GM12878 (cell line): ENCODE measurements around the gene IQCC. TPM values are rescaled to one million over a fixed set of nuclear protein-coding genes. Genes with fewer than 3 reads are reported as not detected.
A peak's percentile ranks its signal among the peaks of the same experiment; 100 is the strongest.

Experiments used
- ATAC-seq: fragments of 200-7000 bp; cut with Tn5 transposase; 3 replicates; pipeline ENCODE4 v1.9.1; 2020; ENCODE audit warnings: mild to moderate bottlenecking, moderate library complexity
- BruUV-seq: library from RNA; stranded (reverse); fragments of 400-500 nt; replicated peaks from 2 replicates; lab custom pipeline; 2021; lab: Mats Ljungman, UMichigan
- CTCF ChIA-PET: fragments of 300-600 bp; sonication (Branson Sonifier 250); formaldehyde crosslinking; extraction: SDS; loops from one replicate; lab custom pipeline; 2021; ENCODE audit warnings: inconsistent platforms; lab: Yijun Ruan, JAX
- POLR2A ChIA-PET: fragments of 350-600 bp; formaldehyde crosslinking; extraction: SDS; loops from one replicate; lab custom pipeline; 2021; ENCODE audit warnings: inconsistent platforms; lab: Charles Lee
- RAD21 ChIA-PET: fragments of 300-600 bp; sonication (Branson Sonifier 250); formaldehyde crosslinking; loops from one replicate; lab custom pipeline; 2023; ENCODE audit warnings: antibody characterized with exemption; ENCODE audit not compliant: unreplicated experiment; lab: Charles Lee
- SMC1A ChIA-PET: fragments of 300-600 bp; sonication (Branson Sonifier 250); formaldehyde crosslinking; loops from one replicate; lab custom pipeline; 2023; ENCODE audit not compliant: unreplicated experiment, uncharacterized antibody; lab: Charles Lee
- DNase-seq: peaks from one replicate; pipeline ENCODE4 v3.0.0-alpha.2; 2011; ENCODE audit warnings: low read depth, low spot score
- FAIRE-seq: peaks from 3 replicates; lab custom pipeline; 2011; peaks lifted over from hg19 to GRCh38; lab: Jason Lieb, UNC
- H2AFZ ChIP-seq: 2 replicates; pipeline ENCODE4 v1.6.0; 2011; ENCODE audit warnings: low read depth, low read length, control low read depth; ENCODE audit not compliant: control insufficient read depth
- H3K27ac ChIP-seq: 2 replicates; pipeline ENCODE4 v1.5.1; 2011; ENCODE audit warnings: control low read depth; ENCODE audit not compliant: control insufficient read depth, insufficient read depth
- H3K27me3 ChIP-seq, 2 experiments: replicated peaks in 1 of 2; 2 replicates each; pipeline versions ENCODE4 v1.6.0 to v1.6.1; 2011; ENCODE audit warnings: low read length in 1 of 2; ENCODE audit not compliant: control insufficient read depth in 2 of 2, insufficient read depth in 2 of 2
- H3K36me3 ChIP-seq, 2 experiments: 2 replicates each; pipeline ENCODE4 v1.5.1; 2011; ENCODE audit warnings: low read length in 1 of 2; ENCODE audit not compliant: control insufficient read depth in 2 of 2, insufficient read depth in 2 of 2
- H3K4me1 ChIP-seq: 2 replicates; pipeline ENCODE4 v1.6.1; 2011; ENCODE audit warnings: mild to moderate bottlenecking, low read length, moderate library complexity, mixed read lengths; ENCODE audit not compliant: control insufficient read depth, insufficient read depth
- H3K4me2 ChIP-seq: 2 replicates; pipeline ENCODE4 v1.6.0; 2011; ENCODE audit warnings: control low read depth; ENCODE audit not compliant: control insufficient read depth, insufficient read depth
- H3K4me3 ChIP-seq: fragments of 200-600 bp; sonication (generic); 2 replicates; pipeline ENCODE4 v1.5.1; 2016
- H3K79me2 ChIP-seq: 2 replicates; pipeline ENCODE4 v1.6.0; 2011; ENCODE audit warnings: low read length; ENCODE audit not compliant: control insufficient read depth, insufficient read depth
- H3K9ac ChIP-seq: 2 replicates; pipeline ENCODE4 v1.8.0; 2011; ENCODE audit warnings: low read length, control low read depth, mixed read lengths; ENCODE audit not compliant: control insufficient read depth, insufficient read depth
- H3K9me3 ChIP-seq: replicated peaks from 3 replicates; pipeline ENCODE4 v1.5.1; 2011; ENCODE audit warnings: mild to moderate bottlenecking, low read length; ENCODE audit not compliant: control insufficient read depth, insufficient read depth
- H4K20me1 ChIP-seq: 2 replicates; pipeline ENCODE4 v1.6.0; 2011; ENCODE audit not compliant: control insufficient read depth, insufficient read depth
- CBX3 ChIP-seq: fragments of 200-600 bp; sonication (generic); IDR thresholded peaks from 2 replicates; pipeline ENCODE4 v1.6.1; 2016; ENCODE audit warnings: low read depth, borderline replicate concordance
- JUND ChIP-seq: IDR thresholded peaks from 2 replicates; pipeline ENCODE4 v1.6.1; 2012; ENCODE audit warnings: low read depth, mild to moderate bottlenecking, low read length, improper control_type of control experiment, moderate library complexity
- WGBS: methylation state at CpG from one replicate; pipeline ENCODE4 v1.1.6; 2016; ENCODE audit warnings: low lambda C conversion rate; ENCODE audit not compliant: insufficient replicate concordance, insufficient coverage; ENCODE audit errors: missing lambda C conversion rate; 5-methylcytosine and 5-hydroxymethylcytosine counted together
- in situ Hi-C: fragments of 300-500 bp; cut with MboI; formaldehyde crosslinking; loops from 9 replicates; pipeline ENCODE4 v1.14.3; 2018; ENCODE audit warnings: mixed read lengths
- intact Hi-C: fragments of 100-400 bp; cut with micrococcal nuclease; formaldehyde crosslinking; loops from one replicate; pipeline ENCODE4 v1.14.2; 2022; ENCODE audit not compliant: unreplicated experiment
- polyA plus RNA-seq, 11 experiments: library from polyadenylated mRNA; depleted of rRNA in 4 of 11; unstranded in 6 of 11; stranded (reverse) in 5 of 11; fragments of >200 nt; fragmentation: Nextera tagmentation in 4 of 11; fragmentation: Illumina TruSeq in 1 of 11; extraction: Ambion mirVana in 4 of 11; extraction: Trizol in 1 of 11; gene quantifications; 1 replicate in 1 of 11; 2 replicates in 10 of 11; pipeline versions ENCODE4 v1.2.1 to v1.2.3, GENCODE V29; 2011 to 2016; ENCODE audit warnings: inconsistent platforms in 2 of 11, missing spikeins in 2 of 11, low read depth in 1 of 11
- total RNA-seq, 4 experiments: library from RNA; depleted of rRNA in 3 of 4; stranded (reverse); fragments of >200 nt in 3 of 4; fragmentation: Illumina TruSeq in 1 of 4; extraction: Trizol in 1 of 4; gene quantifications; 2 replicates each; pipeline versions ENCODE4 v1.2.1 to v1.2.3, GENCODE V29; 2013 to 2021
- TF ChIP-seq, protein P1 (sequence below): fragments of 450-650 bp; formaldehyde crosslinking; IDR thresholded peaks from 2 replicates; pipeline ENCODE4 v1.4.0; 2022; ENCODE audit warnings: mild to moderate bottlenecking, moderate library complexity

Gene IQCC
- total and polyA plus RNA-seq, 10 of the 15 experiments (the other 5 are each of a cell fraction or from before 2014, with no cell fraction given) = 2.1 to 6.8 (median 4.9) TPM

DNA sequence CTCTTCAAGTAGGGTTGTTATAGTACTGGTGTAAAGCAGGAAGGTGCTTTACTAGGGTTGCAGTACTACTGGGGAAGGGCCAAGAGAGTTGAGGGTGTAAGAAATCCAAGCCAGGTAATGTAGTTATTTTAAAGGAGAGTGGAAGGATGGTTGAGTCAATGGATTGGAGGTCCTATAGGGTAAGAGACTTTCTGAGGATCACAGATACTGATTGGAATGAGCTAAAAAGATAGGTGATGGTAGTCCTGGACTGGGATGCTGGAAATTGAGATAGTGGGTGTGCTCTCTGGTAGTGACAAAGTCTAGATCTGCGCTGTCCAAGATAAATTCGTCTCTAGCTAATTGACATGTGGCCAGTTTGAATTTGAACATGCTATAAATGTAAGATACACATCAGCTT, 19.0 kb upstream of the IQCC start:
- Histone ChIP-seq H3K9ac (no peak overlapping the region), H3K4me2 (peak overlapping the region; percentile 7), H3K36me3 (peaks cover 23 to 47% of the 10 kb centered on the region in 2 experiments), H3K4me3 (no peak overlapping the region), H3K4me1 (peaks cover 10% of the 10 kb centered on the region), H2AFZ (no peak overlapping the region), H4K20me1 (no peaks in the 10 kb centered on the region; the same call in 1 of the 2 replicates), H3K27ac (no peak overlapping the region), H3K27me3 (no peaks in the 10 kb centered on the region), H3K79me2 (peaks cover 43% of the 10 kb centered on the region), H3K9me3 (no peaks in the 10 kb centered on the region)
- no peak for DNase-seq
- TF ChIP-seq JUND = no peak
- no peak for TF ChIP-seq CBX3
- WGBS = 64% methylated on average over 2 of the region's 2 CpGs
- ChIA-PET POLR2A (interaction anchor here (1.0 kb wide), 1 partner anchor 14 kb away, joined by 3 read pairs; the partner anchor contains the start of gene CCDC28B), RAD21 (no interaction called here), SMC1A (no interaction called here), CTCF (interaction anchor here (0.7 to 1.6 kb wide), 2 partner anchors 29 to 61 kb away, joined by 3 to 5 read pairs; no protein-coding TSS in a partner anchor)
- ATAC-seq = no peak
- FAIRE-seq = no peak
- in situ Hi-C loops = no loop called here
- BruUV-seq = no TSS peak
- intact Hi-C loops = no loop called here

DNA sequence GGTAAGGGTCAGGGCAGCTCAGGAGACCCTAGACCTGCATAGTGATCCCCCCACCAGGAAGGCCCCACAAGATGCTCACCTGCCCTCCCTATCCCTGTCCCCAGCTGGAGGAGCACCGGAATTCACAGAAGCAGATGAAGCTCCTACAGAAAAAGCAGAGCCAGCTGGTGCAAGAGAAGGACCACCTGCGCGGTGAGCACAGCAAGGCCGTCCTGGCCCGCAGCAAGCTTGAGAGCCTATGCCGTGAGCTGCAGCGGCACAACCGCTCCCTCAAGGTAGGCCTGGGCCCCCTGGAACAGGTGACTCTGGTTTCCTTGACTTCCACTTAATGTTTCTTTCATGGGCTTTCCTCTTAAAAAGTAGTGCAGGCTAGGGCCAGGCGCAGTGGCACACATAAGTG, 17.6 kb upstream of the IQCC start:
- no peak overlapping the region for H3K27ac ChIP-seq
- SMC1A ChIA-PET = no interaction called here
- TF ChIP-seq, protein P1, sequence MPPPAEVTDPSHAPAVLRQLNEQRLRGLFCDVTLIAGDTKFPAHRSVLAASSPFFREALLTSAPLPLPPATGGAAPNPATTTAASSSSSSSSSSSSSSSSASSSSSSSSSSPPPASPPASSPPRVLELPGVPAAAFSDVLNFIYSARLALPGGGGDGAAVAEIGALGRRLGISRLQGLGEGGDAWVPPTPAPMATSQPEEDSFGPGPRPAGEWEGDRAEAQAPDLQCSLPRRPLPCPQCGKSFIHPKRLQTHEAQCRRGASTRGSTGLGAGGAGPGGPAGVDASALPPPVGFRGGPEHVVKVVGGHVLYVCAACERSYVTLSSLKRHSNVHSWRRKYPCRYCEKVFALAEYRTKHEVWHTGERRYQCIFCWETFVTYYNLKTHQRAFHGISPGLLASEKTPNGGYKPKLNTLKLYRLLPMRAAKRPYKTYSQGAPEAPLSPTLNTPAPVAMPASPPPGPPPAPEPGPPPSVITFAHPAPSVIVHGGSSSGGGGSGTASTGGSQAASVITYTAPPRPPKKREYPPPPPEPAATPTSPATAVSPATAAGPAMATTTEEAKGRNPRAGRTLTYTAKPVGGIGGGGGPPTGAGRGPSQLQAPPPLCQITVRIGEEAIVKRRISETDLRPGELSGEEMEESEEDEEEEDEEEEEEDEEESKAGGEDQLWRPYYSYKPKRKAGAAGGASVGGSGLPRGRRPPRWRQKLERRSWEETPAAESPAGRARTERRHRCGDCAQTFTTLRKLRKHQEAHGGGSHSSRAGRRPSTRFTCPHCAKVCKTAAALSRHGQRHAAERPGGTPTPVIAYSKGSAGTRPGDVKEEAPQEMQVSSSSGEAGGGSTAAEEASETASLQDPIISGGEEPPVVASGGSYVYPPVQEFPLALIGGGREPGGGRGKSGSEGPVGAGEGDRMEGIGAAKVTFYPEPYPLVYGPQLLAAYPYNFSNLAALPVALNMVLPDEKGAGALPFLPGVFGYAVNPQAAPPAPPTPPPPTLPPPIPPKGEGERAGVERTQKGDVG (CRISPR knock-in tag) = no peak
- TF ChIP-seq, all 136 proteins: peak for 0
- ChIA-PET POLR2A (no interaction called here), CTCF (no interaction called here), RAD21 (no interaction called here)
- Histone ChIP-seq H3K4me3 (no peak overlapping the region), H2AFZ (no peak overlapping the region), H3K27me3 (no peaks in the 10 kb centered on the region), H3K9me3 (no peaks in the 10 kb centered on the region), H3K4me1 (peaks cover 3% of the 10 kb centered on the region), H3K4me2 (no peak overlapping the region), H3K79me2 (peaks cover 30% of the 10 kb centered on the region), H3K9ac (no peak overlapping the region), H3K36me3 (peaks cover 33 to 58% of the 10 kb centered on the region in 2 experiments), H4K20me1 (no peaks in the 10 kb centered on the region; the same call in 1 of the 2 replicates)
- intact Hi-C loops = no loop called here
- no TSS peak for BruUV-seq
- in situ Hi-C loops = no loop called here
- DNase-seq (no peak), ATAC-seq (no peak), FAIRE-seq (no peak)
- 100% methylated on average over 9 of the region's 9 CpGs for WGBS
